Measurements from ENCODE around the gene ST3GAL3. TPM values are rescaled to one million over a fixed set of nuclear protein-coding genes. Genes with fewer than 3 reads are reported as not detected.

The ST3GAL3 gene
- total and polyA plus RNA-seq, 2 of the 13 experiments (the other 11 are each of a cell fraction or from before 2014, with no cell fraction given): 5.1 to 8.1 TPM

DNA sequence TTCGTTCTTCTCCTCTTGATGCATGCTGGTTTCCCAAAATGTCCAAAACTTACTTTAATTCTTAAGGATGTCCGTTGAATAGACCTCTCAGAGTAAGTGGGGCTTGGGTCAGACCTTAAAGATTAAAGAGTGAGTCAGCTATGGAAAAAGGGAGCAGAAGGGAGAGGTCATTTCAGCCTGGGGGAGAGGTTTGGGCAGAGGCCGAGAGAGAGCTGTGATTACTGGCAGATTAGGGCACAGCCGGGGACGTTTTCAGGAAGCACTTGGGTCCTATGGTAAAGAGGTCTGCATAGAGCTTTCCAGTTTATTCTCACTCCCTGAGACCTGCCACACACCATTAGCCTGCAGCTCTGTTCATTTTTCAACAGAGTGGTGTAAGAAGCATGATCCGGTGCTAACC is 14.0 kb upstream of the ST3GAL3 start:
- no peak overlapping the region for H3K9ac ChIP-seq (ENCODE audit: insufficient read depth, low read depth, low read length)
- in situ Hi-C loops (cut with HindIII; ENCODE audit: extremely low pct_ligation_motif_present, low pct_unique_long_range_greater_than_20kb): no loop called here
- H3K9me3 ChIP-seq (ENCODE audit: low read length): no peaks in the 10 kb centered on the region
- WGBS (ENCODE audit: low lambda C conversion rate): 97% methylated on average over 6 of the region's 6 CpGs
- H4K20me1 ChIP-seq (ENCODE audit: insufficient read depth, low read length): no peaks in the 10 kb centered on the region
- intact Hi-C loops (cut with micrococcal nuclease; ENCODE audit: unreplicated experiment): no loop called here
- no peak for DNase-seq (ENCODE audit: low spot score)
- ATAC-seq: no peak
- H3K4me1 ChIP-seq (ENCODE audit: insufficient read depth, low read length): no peaks in the 10 kb centered on the region
- H3K4me2 ChIP-seq (ENCODE audit: low read depth, low read length): no peak overlapping the region
- no peak overlapping the region for H3K4me3 ChIP-seq (replicated peaks in 1 of 3; ENCODE audit: insufficient read depth in 1 of 3, low read depth in 2 of 3, low read length in 3 of 3)
- no peak for TF ChIP-seq ZNF260 (CRISPR knock-in tag; IDR thresholded peaks at IDR 0.05; ENCODE audit: borderline replicate concordance, low read depth)
- H3K27ac ChIP-seq (ENCODE audit: extremely low read length, insufficient read depth, low read length): no peak overlapping the region
- CTCF ChIA-PET (ENCODE audit: low intra/inter-chr PET ratio, low total read pairs): no interaction called here
- no peaks in the 10 kb centered on the region for H3K27me3 ChIP-seq (ENCODE audit: control insufficient read depth in 1 of 2, insufficient read depth in 2 of 2, low read length in 2 of 2)
- H2AFZ ChIP-seq (ENCODE audit: low read length): no peak overlapping the region
- POLR2A ChIA-PET: no interaction called here
- BruUV-seq (replicated peaks): TSS peak; percentile 22
- H3K79me2 ChIP-seq (ENCODE audit: insufficient read depth, low read length): no peaks in the 10 kb centered on the region
- H3K36me3 ChIP-seq (replicated peaks in 1 of 2; ENCODE audit: control insufficient read depth in 1 of 2, insufficient read depth in 2 of 2, low read length in 2 of 2): peaks cover 75 to 100% of the 10 kb centered on the region in 2 experiments
- FAIRE-seq: no peak

- no peaks in the 10 kb centered on the region for H3K79me2 ChIP-seq (ENCODE audit: insufficient read depth, low read length)
- H3K4me2 ChIP-seq (ENCODE audit: low read depth, low read length): no peak overlapping the region
- no peak overlapping the region for H3K9ac ChIP-seq (ENCODE audit: insufficient read depth, low read depth, low read length)
- H3K27ac ChIP-seq (ENCODE audit: extremely low read length, insufficient read depth, low read length): no peak overlapping the region
- ChIA-PET POLR2A (interaction anchor here (1.5 kb wide), 1 partner anchor 8 kb away, joined by 5 read pairs; the partner anchor contains the start of gene ST3GAL3), CTCF (ENCODE audit: low intra/inter-chr PET ratio, low total read pairs) (no interaction called here)
- H3K27me3 ChIP-seq (ENCODE audit: control insufficient read depth in 1 of 2, insufficient read depth in 2 of 2, low read length in 2 of 2): no peaks in the 10 kb centered on the region
- FAIRE-seq: no peak
- no peak for ATAC-seq
- WGBS (ENCODE audit: low lambda C conversion rate): 95% methylated on average over 5 of the region's 5 CpGs
- no peak for DNase-seq (ENCODE audit: low spot score)
- peaks cover 45 to 86% of the 10 kb centered on the region in 2 experiments for H3K36me3 ChIP-seq (replicated peaks in 1 of 2; ENCODE audit: control insufficient read depth in 1 of 2, insufficient read depth in 2 of 2, low read length in 2 of 2)
- no TSS peak for BruUV-seq (replicated peaks)
- H3K4me1 ChIP-seq (ENCODE audit: insufficient read depth, low read length): no peaks in the 10 kb centered on the region
- H4K20me1 ChIP-seq (ENCODE audit: insufficient read depth, low read length): no peaks in the 10 kb centered on the region
- H3K9me3 ChIP-seq (ENCODE audit: low read length): no peaks in the 10 kb centered on the region
- no peak overlapping the region for H2AFZ ChIP-seq (ENCODE audit: low read length)
- no peak for TF ChIP-seq ZBTB7B (CRISPR knock-in tag; IDR thresholded peaks at IDR 0.05)
- TF ChIP-seq ZNF549 (CRISPR knock-in tag; IDR thresholded peaks at IDR 0.05): no peak
- TF ChIP-seq ZFAT (CRISPR knock-in tag; conservative IDR thresholded peaks at IDR 0.05): no peak
- TF ChIP-seq TFAP4 (IDR thresholded peaks at IDR 0.05; ENCODE audit: borderline replicate concordance, low read depth): no peak
- TF ChIP-seq STAT6 (CRISPR knock-in tag; IDR thresholded peaks at IDR 0.05; ENCODE audit: borderline replicate concordance): no peak
- no peak for TF ChIP-seq ZFX (CRISPR knock-in tag; IDR thresholded peaks at IDR 0.05; ENCODE audit: low read depth)
- H3K4me3 ChIP-seq (replicated peaks in 1 of 3; ENCODE audit: insufficient read depth in 1 of 3, low read depth in 2 of 3, low read length in 3 of 3): no peak overlapping the region
- in situ Hi-C loops (cut with HindIII; ENCODE audit: extremely low pct_ligation_motif_present, low pct_unique_long_range_greater_than_20kb) (no loop called here), intact Hi-C loops (cut with micrococcal nuclease; ENCODE audit: unreplicated experiment) (no loop called here)
Observed at GRCh38 chr1:43699281-43699680, 8.1 kb upstream of the ST3GAL3 start.

Measured in HepG2 (cell line).